GM19351 (cell line): ENCODE data around the gene ERGIC3.

Experiments used
- ATAC-seq: cut with Tn5 transposase; IDR thresholded peaks from one replicate; pipeline ENCODE4 v1.9.1; 2021; ENCODE audit warnings: mild to moderate bottlenecking, moderate library complexity; ENCODE audit not compliant: unreplicated experiment

ERGIC3 gene

DNA sequence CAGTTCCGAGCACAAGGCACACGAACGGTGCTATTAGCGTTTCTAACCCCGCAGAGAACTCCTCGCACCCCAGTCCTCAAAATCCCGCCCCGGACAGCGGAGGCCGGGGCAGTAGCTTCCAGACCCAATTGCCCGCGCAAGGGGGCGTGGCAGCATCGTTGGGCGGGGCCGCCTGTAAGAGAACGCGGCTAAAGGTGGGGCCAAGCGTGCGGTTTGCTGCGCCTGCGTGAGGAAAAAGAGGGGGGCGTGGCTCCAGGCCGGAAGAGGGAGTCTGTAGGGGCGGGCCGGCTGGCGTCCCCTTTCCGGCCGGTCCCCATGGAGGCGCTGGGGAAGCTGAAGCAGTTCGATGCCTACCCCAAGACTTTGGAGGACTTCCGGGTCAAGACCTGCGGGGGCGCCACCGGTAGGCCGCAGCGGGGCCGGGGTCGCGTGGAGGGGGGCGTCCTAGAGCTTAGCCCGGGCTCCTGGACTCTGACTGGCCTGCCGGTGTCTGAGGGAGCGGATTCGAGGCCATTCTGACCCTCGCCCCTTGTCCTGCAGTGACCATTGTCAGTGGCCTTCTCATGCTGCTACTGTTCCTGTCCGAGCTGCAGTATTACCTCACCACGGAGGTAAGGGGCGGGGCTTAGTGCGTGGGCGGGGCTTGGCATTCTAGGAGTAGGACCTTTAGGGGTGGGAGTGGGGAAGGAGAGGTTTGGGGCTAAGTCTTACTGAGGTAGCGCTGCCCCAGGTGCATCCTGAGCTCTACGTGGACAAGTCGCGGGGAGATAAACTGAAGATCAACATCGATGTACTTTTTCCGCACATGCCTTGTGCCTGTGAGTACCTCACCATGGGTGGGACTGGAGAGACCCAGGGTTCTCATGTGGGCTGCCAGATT is at the start of gene ERGIC3:
ERGIC3 (plus strand) TSS at position 296 of the 880 bp plus-strand sequence; CDS start at position 316, 20 bp downstream.
- peak; percentile 98 for ATAC-seq

DNA sequence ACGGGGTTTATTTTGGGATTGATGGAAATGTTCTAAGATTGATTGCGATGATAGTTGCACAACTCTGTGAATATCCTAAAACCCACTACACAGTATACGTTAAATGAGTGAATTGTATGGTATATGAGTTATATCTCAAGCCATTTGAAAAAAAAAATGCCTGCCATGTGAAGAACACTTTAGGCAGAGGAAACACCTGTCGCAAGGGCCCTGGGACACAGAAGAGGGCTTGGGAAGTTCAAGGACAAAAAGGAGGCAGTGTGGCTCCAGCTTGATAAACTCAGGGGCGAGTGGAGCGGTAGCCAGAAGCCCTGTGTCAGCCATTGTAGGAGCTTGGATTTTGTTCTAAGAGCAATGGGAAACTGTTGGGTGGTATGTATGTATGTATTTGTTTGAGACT is 49.5 kb upstream of the ERGIC3 start:
- ATAC-seq = no peak

DNA sequence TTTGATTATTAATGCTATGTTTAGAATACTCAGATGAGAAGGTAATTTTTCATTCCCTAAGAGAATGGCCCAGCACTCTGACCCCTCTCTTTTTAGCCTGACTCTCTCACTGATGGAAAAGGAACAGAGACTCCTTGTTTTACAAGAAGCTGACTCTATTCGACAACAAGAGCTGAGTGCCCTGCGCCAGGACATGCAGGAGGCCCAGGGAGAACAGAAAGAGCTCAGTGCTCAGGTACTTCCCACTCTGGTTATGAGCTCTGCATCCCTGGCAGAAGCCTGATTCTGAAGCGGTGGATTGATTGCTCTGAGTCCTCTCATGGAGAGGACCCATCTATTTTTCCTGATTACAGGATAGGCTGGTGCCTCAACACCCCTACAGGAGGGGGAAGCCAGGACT is 45.4 kb upstream of the ERGIC3 start:
- ATAC-seq = no peak

- ATAC-seq = no peak
Measured at GRCh38 chr20:35497320-35497719, 44.6 kb upstream of the ERGIC3 start.

GRCh38 chr20:35497780-35498189 is 44.1 kb upstream of the ERGIC3 start:
- ATAC-seq = no peak

DNA sequence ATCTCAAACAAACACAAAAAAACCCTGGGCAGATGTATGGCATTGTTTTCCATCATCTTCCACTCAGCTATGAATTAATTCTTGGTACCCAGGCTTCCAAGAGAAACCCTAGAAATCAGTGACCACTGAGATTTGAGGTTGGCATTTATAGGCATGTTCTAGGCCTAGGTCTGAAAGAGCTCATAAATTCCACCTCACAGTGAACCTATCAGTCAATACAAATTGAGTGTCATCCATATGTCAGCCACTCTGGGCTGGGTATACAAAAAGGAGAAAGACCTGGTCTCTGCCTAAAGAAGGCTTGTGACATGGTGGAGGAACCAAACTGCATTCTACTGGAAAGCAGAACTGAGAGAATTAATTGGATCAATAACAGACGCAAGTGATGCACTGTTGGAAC is 42.6 kb upstream of the ERGIC3 start:
- ATAC-seq = no peak

- ATAC-seq = no peak
Measured at GRCh38 chr20:35502352-35502751, 39.5 kb upstream of the ERGIC3 start.

- no peak for ATAC-seq
Measured at GRCh38 chr20:35503281-35503680, 38.6 kb upstream of the ERGIC3 start.

DNA sequence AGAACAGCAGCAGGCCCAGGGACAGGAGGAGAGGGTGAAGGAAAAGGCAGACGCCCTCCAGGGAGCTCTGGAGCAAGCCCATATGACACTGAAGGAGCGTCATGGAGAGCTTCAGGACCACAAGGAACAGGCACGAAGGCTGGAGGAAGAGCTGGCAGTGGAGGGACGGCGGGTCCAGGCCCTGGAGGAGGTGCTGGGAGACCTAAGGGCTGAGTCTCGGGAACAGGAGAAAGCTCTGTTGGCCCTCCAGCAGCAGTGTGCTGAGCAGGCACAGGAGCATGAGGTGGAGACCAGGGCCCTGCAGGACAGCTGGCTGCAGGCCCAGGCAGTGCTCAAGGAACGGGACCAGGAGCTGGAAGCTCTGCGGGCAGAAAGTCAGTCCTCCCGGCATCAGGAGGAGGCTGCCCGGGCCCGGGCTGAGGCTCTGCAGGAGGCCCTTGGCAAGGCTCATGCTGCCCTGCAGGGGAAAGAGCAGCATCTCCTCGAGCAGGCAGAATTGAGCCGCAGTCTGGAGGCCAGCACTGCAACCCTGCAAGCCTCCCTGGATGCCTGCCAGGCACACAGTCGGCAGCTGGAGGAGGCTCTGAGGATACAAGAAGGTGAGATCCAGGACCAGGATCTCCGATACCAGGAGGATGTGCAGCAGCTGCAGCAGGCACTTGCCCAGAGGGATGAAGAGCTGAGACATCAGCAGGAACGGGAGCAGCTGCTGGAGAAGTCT is 37.9 kb upstream of the ERGIC3 start:
- no peak for ATAC-seq

DNA sequence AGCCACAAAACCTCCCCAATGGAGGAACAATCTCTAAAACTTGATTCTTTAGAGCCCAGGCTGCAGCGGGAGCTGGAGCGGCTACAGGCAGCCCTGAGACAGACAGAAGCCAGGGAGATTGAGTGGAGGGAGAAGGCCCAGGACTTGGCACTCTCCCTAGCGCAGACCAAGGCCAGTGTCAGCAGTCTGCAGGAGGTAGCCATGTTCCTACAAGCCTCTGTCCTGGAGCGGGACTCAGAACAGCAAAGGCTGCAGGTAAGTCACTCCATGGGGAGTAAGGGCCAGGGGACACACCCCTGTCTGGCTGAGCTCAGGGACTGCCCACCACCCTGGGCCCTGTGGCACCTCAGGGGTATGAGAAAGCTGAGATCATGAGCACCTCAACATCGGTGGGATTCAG is 37.1 kb upstream of the ERGIC3 start:
- ATAC-seq = no peak

- no peak for ATAC-seq
Measured at GRCh38 chr20:35506179-35506578, 35.7 kb upstream of the ERGIC3 start.

GRCh38 chr20:35506872-35507638 is 34.8 kb upstream of the ERGIC3 start:
- ATAC-seq = no peak

GRCh38 chr20:35508493-35509218 is 33.2 kb upstream of the ERGIC3 start:
- no peak for ATAC-seq

GRCh38 chr20:35510951-35511735 is 30.7 kb upstream of the ERGIC3 start:
- no peak for ATAC-seq

- ATAC-seq = no peak
Measured at GRCh38 chr20:35511814-35512420, 30.0 kb upstream of the ERGIC3 start.

DNA sequence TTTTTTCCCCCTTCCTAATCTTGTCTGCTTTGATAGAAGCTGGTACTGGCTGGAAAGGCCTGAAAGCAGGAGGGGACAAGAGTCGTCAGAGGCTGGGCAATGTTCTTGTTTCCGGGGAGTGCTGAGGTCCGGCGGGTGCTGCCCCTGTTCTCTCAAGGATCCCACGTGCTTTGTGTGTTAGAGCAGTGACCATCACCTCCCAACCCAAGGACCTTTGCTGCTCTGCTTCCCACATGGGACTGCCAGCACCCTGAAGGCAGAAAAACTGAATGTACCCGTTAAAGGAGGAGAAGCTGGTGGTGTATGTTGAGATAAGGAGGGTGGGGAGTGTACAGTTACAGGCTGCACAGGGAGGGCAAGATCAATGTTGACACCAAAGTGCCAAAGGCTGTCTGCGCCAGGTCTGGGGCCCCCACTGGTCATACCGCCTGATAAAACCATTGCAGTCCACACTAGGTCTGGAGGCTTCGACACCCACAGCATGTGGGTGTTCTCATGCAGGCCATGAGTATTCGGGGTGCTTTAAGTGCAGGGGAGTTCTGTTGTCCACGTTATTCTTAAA is 27.4 kb upstream of the ERGIC3 start:
- no peak for ATAC-seq

DNA sequence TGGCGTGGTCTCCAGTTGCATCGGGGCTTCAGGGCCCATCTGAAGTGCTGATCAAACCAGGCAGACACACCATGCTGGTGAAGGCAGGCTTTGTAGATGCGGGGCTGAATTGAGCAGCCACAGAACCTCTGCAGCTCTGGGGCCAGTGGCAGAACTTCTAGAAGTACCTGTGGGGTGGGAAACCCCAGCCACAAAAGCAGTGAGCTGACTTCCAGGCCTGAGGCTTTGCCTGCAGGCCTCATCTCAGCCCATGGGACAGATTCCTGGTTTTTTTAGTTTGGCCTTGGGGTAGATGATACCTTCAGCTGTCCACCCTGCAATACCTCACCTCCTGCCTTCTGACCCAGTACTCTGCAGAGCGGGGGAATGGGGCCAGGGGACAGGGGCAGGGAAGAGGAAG is 26.5 kb upstream of the ERGIC3 start:
- no peak for ATAC-seq

DNA sequence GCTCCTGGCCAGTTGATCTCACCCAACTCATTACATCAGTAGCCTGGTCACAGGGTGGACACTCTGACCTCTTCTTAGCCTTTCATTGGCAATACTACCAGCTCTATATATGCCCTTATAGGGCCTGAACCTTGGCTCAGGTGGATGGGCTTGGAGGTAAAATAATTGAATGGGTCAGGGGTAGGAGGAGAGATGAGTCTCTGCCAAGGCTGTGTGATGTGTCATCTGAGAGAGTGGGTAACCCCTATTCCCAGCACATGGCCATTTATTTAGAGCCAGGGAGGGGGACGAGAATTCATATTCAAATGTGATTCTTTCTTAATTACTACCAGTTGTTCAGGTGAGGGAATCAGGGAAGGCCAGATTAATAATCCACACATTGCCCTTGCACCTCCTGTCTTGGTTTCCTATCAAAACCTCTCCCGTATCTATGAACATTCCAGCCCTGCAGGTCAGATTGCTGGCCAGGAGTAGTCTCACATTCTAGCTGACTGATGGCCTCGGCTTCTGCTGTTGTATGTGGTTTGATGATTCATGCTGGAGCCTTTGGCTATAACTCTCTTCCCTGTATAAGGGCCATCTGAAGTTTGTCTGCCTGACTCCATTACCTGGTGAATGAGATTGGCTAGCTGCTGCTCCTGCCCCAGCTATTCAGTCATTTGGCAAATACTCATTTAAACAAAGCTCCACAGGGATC is 25.8 kb upstream of the ERGIC3 start:
- ATAC-seq = no peak

GRCh38 chr20:35517125-35517524 is 24.8 kb upstream of the ERGIC3 start:
- no peak for ATAC-seq
